Liver (tissue), 3 donors: ENCODE results near the gene ARHGAP10.

Experiments
- CTCF ChIP-seq: fragments of 150-350 bp; IDR thresholded peaks from 2 replicates; pipeline ENCODE4 v1.5.1; 2017; ENCODE audit warnings: improper control_type of control experiment, low read depth, low read length; ENCODE audit not compliant: missing input control
- EGR1 ChIP-seq, 2 donors: IDR thresholded peaks; 2 replicates each; pipeline ENCODE4 v1.6.1; 2016 to 2018; ENCODE audit warnings: antibody characterized with exemption in 2 of 2, low read depth in 2 of 2
- FOXA1 ChIP-seq: IDR thresholded peaks from 2 replicates; pipeline ENCODE4 v1.6.1; 2016; ENCODE audit warnings: antibody characterized with exemption
- GABPA ChIP-seq, 2 donors: IDR thresholded peaks in 1 of 2; conservative IDR thresholded peaks in 1 of 2; 2 replicates each; pipeline ENCODE4 v1.6.1; 2016; ENCODE audit warnings: antibody characterized with exemption in 2 of 2, mild to moderate bottlenecking in 1 of 2, moderate library complexity in 1 of 2
- JUND ChIP-seq, 2 donors: IDR thresholded peaks; 2 replicates each; pipeline ENCODE4 v1.6.1; 2016; ENCODE audit warnings: antibody characterized with exemption in 2 of 2
- RXRA ChIP-seq, 2 donors: IDR thresholded peaks; 2 replicates each; pipeline ENCODE4 v1.6.1; 2017 to 2018; ENCODE audit warnings: antibody characterized with exemption in 2 of 2, mild to moderate bottlenecking in 1 of 2
- SP1 ChIP-seq: IDR thresholded peaks from 2 replicates; pipeline ENCODE4 v1.6.1; 2018; ENCODE audit warnings: antibody characterized with exemption, mild to moderate bottlenecking
- TAF1 ChIP-seq: conservative IDR thresholded peaks from 2 replicates; pipeline ENCODE4 v1.6.1; 2016; ENCODE audit warnings: antibody characterized with exemption, mild to moderate bottlenecking
- YY1 ChIP-seq: IDR thresholded peaks from 2 replicates; pipeline ENCODE4 v1.6.1; 2016; ENCODE audit warnings: antibody characterized with exemption, mild to moderate bottlenecking
- TF ChIP-seq, protein P1 (sequence below): IDR thresholded peaks from 2 replicates; pipeline ENCODE4 v1.6.1; 2016; ENCODE audit warnings: antibody characterized with exemption, mild to moderate bottlenecking
- TF ChIP-seq, protein P2 (sequence below): IDR thresholded peaks from 2 replicates; pipeline ENCODE4 v1.6.1; 2016; ENCODE audit warnings: antibody characterized with exemption
- donor health status: healthy.
- donor health status: healthy.

- no peak for TF ChIP-seq CTCF
- TF ChIP-seq EGR1 (IDR thresholded peaks at IDR 0.05; ENCODE audit: low read depth in 2 of 2) = no peak
- peak in 1 of 2 donors; percentile 66 for TF ChIP-seq RXRA (IDR thresholded peaks at IDR 0.05)
- TF ChIP-seq SP1 = peak; percentile 34
- TF ChIP-seq, protein P1, sequence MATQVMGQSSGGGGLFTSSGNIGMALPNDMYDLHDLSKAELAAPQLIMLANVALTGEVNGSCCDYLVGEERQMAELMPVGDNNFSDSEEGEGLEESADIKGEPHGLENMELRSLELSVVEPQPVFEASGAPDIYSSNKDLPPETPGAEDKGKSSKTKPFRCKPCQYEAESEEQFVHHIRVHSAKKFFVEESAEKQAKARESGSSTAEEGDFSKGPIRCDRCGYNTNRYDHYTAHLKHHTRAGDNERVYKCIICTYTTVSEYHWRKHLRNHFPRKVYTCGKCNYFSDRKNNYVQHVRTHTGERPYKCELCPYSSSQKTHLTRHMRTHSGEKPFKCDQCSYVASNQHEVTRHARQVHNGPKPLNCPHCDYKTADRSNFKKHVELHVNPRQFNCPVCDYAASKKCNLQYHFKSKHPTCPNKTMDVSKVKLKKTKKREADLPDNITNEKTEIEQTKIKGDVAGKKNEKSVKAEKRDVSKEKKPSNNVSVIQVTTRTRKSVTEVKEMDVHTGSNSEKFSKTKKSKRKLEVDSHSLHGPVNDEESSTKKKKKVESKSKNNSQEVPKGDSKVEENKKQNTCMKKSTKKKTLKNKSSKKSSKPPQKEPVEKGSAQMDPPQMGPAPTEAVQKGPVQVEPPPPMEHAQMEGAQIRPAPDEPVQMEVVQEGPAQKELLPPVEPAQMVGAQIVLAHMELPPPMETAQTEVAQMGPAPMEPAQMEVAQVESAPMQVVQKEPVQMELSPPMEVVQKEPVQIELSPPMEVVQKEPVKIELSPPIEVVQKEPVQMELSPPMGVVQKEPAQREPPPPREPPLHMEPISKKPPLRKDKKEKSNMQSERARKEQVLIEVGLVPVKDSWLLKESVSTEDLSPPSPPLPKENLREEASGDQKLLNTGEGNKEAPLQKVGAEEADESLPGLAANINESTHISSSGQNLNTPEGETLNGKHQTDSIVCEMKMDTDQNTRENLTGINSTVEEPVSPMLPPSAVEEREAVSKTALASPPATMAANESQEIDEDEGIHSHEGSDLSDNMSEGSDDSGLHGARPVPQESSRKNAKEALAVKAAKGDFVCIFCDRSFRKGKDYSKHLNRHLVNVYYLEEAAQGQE = no peak
- TF ChIP-seq TAF1 = no peak
- TF ChIP-seq YY1 = peak; percentile 38
- TF ChIP-seq FOXA1 = no peak
- no peak for TF ChIP-seq GABPA (IDR thresholded peaks at IDR 0.05 in 1 of 2, conservative IDR thresholded peaks at IDR 0.05 in 1 of 2)
- TF ChIP-seq, protein P2, sequence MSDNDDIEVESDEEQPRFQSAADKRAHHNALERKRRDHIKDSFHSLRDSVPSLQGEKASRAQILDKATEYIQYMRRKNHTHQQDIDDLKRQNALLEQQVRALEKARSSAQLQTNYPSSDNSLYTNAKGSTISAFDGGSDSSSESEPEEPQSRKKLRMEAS = no peak
- no peak for TF ChIP-seq JUND (IDR thresholded peaks at IDR 0.05)
These were observed 283.6 kb downstream of the ARHGAP10 start for GRCh38 chr4:148015468-148015867.
